GM19397 (cell line): ENCODE results near the gene CAP1.

Experiments used
- ATAC-seq: cut with Tn5 transposase; IDR thresholded peaks from one replicate; pipeline ENCODE4 v1.9.1; 2021; ENCODE audit warnings: mild to moderate bottlenecking, moderate library complexity; ENCODE audit not compliant: unreplicated experiment

Gene CAP1

GRCh38 chr1:40094466-40095110 lies 54.1 kb downstream of the CAP1 start:
- ATAC-seq = no peak

DNA sequence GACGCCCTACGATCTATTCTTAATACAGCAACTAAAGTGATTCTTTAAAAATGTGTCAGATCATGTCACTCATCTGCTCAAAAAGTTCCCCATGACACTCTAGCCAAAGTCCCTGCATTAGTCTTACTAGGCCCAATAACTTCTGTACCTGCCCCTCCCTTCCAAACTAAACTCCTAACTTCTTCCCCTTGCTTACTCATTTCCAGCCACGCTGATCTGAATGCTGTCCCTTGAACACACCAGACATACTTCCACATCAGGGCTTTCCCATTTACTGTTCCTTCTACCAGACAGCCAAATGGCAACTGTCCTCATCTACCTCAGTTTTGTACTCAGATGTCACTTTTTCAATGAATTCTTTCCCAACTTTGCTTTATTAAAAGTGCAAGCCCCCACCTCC lies 55.3 kb downstream of the CAP1 start:
- no peak for ATAC-seq

DNA sequence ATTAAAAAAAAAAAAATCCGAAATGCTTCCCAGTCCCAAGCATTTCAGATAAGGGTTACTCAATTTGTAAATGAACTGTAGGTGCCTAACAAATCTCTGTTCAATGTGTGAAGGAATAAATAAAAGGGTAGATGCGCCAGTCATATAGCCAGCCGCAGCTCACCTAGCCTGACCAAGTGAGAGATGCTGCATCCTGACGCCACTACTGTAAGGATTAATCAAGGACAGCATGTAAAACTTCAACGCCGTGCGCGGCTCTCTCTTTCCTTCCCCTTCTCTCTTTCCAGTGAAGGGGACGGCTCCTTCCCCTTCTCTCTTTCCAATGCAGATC lies 56.1 kb downstream of the CAP1 start:
- peak; percentile 16 for ATAC-seq

DNA sequence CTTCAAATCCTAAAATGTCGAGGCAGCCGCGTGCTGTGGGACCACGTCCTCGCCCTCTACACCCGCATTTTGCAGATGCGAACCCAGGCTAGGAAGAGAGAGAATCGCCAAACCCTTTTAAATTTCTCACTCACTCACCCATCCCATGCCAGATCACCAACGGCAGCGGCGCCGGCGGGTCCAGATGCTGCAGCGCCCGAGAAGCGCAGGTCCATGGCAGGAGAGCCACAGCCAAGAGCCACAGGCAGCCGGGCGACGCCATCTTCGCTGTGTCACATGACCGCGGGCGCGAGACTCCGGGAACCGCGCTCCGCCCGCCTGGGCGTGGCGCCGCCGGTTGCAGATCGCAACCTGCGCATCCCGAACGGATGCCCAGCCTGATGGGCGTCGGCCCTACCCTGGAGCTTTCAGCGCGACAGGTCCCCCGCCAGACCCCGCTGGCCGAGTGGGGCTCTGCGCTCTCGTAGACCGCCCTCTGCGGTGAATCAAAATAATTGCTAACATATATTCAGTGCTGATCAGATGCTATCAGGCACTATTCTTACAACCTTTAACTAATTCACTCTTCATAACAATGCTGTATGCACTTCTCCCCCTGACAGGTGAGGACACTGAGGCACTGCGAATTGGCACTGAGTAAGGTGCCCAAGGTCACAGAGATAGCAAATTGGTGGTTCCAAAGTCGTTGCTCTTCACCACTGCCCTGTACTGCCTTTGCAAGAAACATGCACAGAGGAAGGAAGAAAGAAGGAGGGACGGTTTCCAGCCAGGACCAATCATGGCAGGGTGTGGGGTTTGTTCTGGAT lies 56.7 kb downstream of the CAP1 start, which contains the start of gene PPT1:
TSS of gene PPT1 (minus strand) at position 276 of the 806 bp plus-strand sequence. CDS start at position 262, 14 bp downstream.
- ATAC-seq = peak; percentile 82

GRCh38 chr1:40102038-40102437 lies 61.5 kb downstream of the CAP1 start:
- no peak for ATAC-seq

- no peak for ATAC-seq
Observed at GRCh38 chr1:40102896-40103295, 62.4 kb downstream of the CAP1 start.

GRCh38 chr1:40105028-40105427 lies 64.5 kb downstream of the CAP1 start:
- no peak for ATAC-seq

DNA sequence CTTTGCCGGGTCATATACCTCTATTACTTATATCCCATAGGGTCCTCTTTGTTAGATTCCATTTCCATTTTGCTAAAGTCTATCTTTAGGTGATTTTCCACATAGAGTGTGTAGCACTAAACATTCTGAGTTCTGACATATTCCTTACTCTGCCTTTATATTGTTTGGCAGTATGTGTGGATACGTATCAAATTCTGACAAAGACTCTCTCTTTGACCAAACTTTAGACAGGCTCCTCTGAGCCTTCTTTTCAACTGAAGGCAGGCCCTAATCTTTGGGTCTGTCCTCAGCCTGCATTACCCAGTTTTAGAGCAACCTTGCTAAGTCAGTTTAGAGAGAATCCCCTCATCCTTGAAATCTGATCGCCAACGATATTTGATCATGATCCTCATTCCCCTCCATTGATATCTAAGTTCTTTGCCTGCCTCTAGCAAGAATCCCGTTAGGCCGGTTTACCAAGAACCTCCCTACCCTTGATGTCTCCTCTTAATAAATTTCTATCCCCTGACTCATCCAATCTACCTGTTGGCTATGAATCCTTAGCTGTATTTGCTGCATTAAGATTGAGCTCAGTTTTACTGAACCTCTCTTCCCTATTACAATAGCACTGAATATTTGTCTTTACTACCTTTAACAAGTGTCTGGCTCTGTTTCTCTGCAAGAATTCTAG lies 66.9 kb downstream of the CAP1 start:
- ATAC-seq = no peak

GRCh38 chr1:40110389-40110788 lies 69.9 kb downstream of the CAP1 start:
- no peak for ATAC-seq

GRCh38 chr1:40114400-40114799 lies 73.9 kb downstream of the CAP1 start:
- ATAC-seq = no peak

DNA sequence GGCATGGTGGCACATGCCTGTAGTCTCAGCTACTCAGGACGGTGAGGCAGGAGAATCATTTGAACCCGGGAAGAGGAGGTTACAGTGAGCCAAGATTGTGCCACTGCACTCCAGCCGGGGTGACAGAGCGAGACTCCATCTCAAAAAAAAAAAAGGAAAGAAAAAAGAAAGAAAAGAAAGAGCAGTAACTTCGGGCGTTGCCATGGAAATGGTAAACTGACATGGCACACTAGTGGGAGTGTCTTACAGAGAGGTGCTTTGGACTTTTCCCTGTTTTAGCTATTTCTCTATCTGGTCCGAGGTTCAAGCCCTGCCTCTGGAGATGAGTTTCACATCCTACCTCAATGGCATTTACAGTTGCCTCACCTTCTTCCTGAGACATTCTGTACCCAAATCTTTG lies 79.6 kb downstream of the CAP1 start:
- ATAC-seq = no peak
